ENCODE results near the gene VIPAS39. TPM values are rescaled to one million over a fixed set of nuclear protein-coding genes. Genes with fewer than 3 reads are reported as not detected.

Gene VIPAS39
- total and polyA plus RNA-seq, 2 of the 13 experiments (the other 11 are each of a cell fraction or from before 2014, with no cell fraction given): 13.3 to 21.5 TPM

GRCh38 chr14:77377502-77377844 is 79.9 kb downstream of the VIPAS39 start:
- H3K4me1 ChIP-seq (ENCODE audit: insufficient read depth, low read length): peaks cover 48% of the 10 kb centered on the region
- H3K79me2 ChIP-seq (ENCODE audit: insufficient read depth, low read length): peaks cover 11% of the 10 kb centered on the region
- H3K4me3 ChIP-seq (replicated peaks in 1 of 3; ENCODE audit: insufficient read depth in 1 of 3, low read depth in 2 of 3, low read length in 3 of 3): peak overlapping the region; percentile 97 to 99 (median 99)
- H3K4me2 ChIP-seq (ENCODE audit: low read depth, low read length): peak overlapping the region; percentile 94
- TF ChIP-seq ZSCAN30 (CRISPR knock-in tag; IDR thresholded peaks at IDR 0.05) (peak; percentile 41; the same call in 1 of the 2 replicates), PBX3 (CRISPR knock-in tag; IDR thresholded peaks at IDR 0.05; ENCODE audit: borderline replicate concordance) (no peak), NFATC3 (CRISPR knock-in tag; IDR thresholded peaks at IDR 0.05) (no peak), POLR2G (IDR thresholded peaks at IDR 0.05; ENCODE audit: low read depth, low read length) (no peak), ARID4A (CRISPR knock-in tag; IDR thresholded peaks at IDR 0.05; ENCODE audit: borderline replicate concordance) (0 out of 2 replicates have a peak, but pooled peaks have one; percentile 18)
- H2AFZ ChIP-seq (ENCODE audit: low read length): peak overlapping the region; percentile 78
- in situ Hi-C loops (cut with HindIII; ENCODE audit: extremely low pct_ligation_motif_present, low pct_unique_long_range_greater_than_20kb) (no loop called here), intact Hi-C loops (cut with micrococcal nuclease; ENCODE audit: unreplicated experiment) (loop anchor here (1.0 to 5.0 kb wide), 3 partner anchors 40 to 80 kb away; partner anchors contain the start of genes GSTZ1, POMT2 and VIPAS39)
- WGBS (ENCODE audit: low lambda C conversion rate): under 1% methylated on average over 10 of the region's 10 CpGs
- H3K36me3 ChIP-seq (replicated peaks in 1 of 2; ENCODE audit: control insufficient read depth in 1 of 2, insufficient read depth in 2 of 2, low read length in 2 of 2): no peaks in the 10 kb centered on the region
- peak overlapping the region; percentile 88 for H3K9ac ChIP-seq (ENCODE audit: insufficient read depth, low read depth, low read length)
- no peak for FAIRE-seq
- CTCF ChIA-PET (ENCODE audit: low intra/inter-chr PET ratio, low total read pairs): no interaction called here
- no peaks in the 10 kb centered on the region for H3K9me3 ChIP-seq (ENCODE audit: low read length)
- POLR2A ChIA-PET: interaction anchor here (1.0 to 1.9 kb wide), 8 partner anchors 11 to 82 kb away, joined by 4 to 21 read pairs (median 5); partner anchors contain the start of genes GSTZ1 and POMT2
- DNase-seq (ENCODE audit: low spot score): no peak
- BruUV-seq (replicated peaks): no TSS peak
- no peaks in the 10 kb centered on the region for H3K27me3 ChIP-seq (ENCODE audit: control insufficient read depth in 1 of 2, insufficient read depth in 2 of 2, low read length in 2 of 2)
- ATAC-seq: peak; percentile 21
- no peaks in the 10 kb centered on the region for H4K20me1 ChIP-seq (ENCODE audit: insufficient read depth, low read length)
- H3K27ac ChIP-seq (ENCODE audit: extremely low read length, insufficient read depth, low read length): no peak overlapping the region
